Prostate gland (tissue), 2 donors: ENCODE data around the gene RBFOX2.

Source experiments
- POLR2AphosphoS5 ChIP-seq: sonication (generic); formaldehyde crosslinking; IDR thresholded peaks from one replicate; pipeline ENCODE4 v1.6.1; 2017; ENCODE audit warnings: antibody characterized with exemption
- TF ChIP-seq, protein P1 (sequence below), 4 experiments: fragments of 200-600 bp in 2 of 4; fragments of 450-650 bp in 2 of 4; sonication (generic) in 2 of 4; IDR thresholded peaks; 1 replicate in 3 of 4; 2 replicates in 1 of 4; pipeline ENCODE4 v1.5.1; 2016 to 2019; ENCODE audit warnings: antibody characterized with exemption in 4 of 4, mild to moderate bottlenecking in 2 of 4, moderate library complexity in 2 of 4

DNA sequence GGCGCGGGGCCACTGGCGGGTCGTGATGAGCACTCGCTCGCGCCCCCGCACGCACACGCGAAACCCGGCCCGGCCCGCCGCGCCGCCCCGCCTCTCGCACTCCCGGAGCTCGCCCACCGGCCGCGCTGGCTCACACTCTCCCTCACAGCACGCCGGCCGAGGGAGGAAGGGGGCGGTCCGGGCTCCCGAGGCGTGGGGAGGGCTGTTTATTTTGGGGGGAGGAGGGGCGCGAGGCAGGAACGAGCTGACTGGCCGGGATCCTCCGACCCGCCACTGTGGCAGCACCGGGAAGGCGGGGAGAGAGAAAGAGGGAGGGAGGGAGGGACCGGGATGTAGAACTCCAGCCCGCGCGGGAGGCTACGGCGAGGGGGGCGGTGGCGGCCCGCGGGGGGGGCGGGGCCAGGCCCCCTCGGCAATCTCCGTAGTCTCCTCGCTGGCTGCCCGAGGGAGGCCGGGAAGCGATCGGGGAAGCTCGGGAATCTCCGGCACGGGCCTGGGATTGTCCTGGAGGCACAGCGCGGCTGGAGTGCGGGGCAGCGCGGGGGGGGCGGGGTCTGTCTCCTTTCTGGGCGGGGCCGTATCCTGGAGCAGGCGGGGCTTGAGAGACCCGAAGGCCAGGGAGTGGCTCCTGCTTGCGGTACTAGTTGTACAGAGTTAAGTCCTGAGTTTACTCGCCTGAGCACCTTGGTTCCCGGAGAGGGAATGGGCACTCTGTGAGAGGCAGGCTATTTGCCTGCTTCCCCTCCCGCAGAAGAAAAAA, at the start of gene RBFOX2:
- TF ChIP-seq, protein P1, sequence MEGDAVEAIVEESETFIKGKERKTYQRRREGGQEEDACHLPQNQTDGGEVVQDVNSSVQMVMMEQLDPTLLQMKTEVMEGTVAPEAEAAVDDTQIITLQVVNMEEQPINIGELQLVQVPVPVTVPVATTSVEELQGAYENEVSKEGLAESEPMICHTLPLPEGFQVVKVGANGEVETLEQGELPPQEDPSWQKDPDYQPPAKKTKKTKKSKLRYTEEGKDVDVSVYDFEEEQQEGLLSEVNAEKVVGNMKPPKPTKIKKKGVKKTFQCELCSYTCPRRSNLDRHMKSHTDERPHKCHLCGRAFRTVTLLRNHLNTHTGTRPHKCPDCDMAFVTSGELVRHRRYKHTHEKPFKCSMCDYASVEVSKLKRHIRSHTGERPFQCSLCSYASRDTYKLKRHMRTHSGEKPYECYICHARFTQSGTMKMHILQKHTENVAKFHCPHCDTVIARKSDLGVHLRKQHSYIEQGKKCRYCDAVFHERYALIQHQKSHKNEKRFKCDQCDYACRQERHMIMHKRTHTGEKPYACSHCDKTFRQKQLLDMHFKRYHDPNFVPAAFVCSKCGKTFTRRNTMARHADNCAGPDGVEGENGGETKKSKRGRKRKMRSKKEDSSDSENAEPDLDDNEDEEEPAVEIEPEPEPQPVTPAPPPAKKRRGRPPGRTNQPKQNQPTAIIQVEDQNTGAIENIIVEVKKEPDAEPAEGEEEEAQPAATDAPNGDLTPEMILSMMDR (IDR thresholded peaks at IDR 0.05): no peak
- TF ChIP-seq POLR2AphosphoS5: peak; percentile 66
